ENCODE data around the gene CDS2.
A peak's percentile ranks its signal among the peaks of the same experiment; 100 is the strongest.

The CDS2 gene

DNA sequence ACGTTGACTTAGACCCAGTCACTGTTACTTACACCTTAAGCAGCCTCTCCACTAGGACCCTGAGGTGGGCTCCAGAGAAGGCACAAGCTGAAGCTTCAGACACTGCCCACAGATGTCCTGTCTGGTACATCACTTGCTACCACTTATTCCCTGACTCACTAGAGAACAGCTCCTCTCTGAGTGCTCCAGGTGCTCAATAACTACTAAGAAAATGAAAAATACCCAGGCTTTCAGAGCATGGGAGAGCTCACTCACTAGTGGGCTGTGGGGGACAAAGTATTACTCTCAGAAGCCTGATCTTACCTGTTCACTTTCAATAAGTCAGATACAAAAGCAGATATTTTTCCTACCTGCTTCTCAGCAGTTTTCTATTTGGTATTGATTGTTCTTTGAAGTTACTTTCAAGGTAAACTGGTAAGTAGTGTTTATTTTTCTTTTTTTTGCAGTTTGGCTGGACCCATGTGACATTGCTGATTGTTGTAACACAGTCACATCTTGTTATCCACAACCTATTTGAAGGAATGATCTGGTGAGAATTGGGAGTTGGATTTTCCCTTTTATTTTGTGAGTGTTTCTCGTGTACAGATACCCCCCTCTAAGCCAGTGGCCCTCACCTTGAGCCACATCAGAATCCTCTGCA, 55.9 kb downstream of the CDS2 start:
- no peak for DNase-seq

DNA sequence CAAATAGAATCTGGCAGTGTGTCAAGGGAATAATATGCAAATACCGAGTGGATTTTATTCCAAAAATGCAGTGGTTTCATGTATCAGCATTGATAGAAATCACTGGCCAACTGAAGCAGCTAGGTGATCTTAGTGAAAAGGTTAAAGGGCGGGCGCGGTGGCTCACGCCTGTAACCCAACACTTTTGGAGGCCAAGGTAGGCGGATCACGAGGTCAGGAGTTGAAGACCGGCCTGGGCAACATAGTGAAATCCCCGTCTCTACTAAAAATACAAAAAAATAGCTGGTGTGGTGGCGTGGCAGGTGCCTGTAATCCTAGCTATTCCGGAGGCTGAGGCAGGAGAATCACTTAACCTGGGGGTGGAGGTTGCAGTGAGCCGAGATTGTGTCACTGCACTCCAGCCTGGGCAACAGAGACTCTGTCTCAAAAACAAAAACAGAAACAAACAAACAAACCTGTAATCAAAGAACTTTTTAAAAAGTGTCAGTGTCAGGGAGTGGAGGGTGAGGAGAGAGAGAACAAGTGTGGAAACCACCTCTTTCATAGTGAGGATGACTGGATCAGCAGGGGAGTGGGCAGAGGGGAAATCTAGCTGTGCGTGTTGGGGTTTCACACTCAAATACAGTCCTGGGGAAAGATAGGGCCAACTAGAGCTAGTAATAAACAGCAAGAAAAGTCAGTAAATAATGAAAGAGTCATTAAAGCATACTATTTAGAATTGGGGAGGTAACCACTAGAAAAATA, 57.1 kb downstream of the CDS2 start:
- DNase-seq = no peak

DNA sequence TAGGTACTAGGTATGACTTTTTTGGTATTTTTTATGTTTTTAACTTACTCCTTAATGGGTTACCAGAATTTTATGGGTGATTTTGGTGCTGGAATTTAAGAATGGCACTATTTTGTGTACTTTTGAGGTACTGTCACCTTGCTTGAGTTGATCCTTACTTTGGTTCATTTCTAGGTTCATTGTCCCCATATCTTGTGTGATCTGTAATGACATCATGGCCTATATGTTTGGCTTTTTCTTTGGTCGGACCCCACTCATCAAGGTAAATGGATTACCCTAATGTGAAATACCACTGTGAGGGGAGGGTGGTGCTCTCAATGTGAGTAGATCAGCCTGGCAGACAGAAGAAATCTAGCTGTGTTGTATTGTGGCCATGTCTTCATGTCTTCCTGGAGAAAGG, 57.9 kb downstream of the CDS2 start:
- no peak for DNase-seq

DNA sequence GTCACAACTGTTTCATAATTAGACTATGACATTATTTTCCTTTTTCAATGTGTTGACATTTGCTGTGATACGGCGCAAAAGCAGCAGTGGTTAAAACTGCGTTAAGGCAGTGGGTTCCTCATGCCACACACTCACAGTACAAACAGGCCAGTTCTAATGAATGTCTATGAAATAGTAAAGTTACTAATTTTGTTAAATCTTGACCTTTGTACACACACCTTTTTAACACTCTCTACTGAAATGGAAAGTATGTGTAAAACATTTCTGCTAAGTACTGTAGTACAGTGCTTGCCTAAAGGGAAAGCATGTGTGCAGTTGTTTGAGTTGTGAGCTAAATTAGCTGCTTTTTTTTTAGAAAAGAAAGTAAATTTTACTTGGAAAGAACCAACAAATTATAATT, 60.3 kb downstream of the CDS2 start:
- DNase-seq = no peak

DNA sequence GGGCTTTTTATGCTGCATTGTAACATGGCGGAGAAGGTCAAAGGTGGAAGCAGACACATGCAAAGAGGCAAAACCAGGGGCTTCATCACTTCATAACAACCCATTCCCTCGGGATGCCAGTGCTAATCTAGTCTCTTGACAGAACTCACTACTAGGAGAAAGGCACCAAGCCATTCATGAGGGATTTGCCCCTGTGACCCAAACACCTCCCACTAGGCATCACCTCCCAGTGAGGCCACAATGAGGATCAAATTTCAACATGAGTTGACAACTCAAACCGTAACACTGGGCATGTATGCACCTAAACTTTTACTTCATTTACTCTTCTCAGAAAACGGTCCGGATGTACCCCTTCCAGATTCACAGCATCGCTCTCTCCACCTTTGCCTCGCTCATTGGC, 61.9 kb downstream of the CDS2 start:
- no peak for DNase-seq

DNA sequence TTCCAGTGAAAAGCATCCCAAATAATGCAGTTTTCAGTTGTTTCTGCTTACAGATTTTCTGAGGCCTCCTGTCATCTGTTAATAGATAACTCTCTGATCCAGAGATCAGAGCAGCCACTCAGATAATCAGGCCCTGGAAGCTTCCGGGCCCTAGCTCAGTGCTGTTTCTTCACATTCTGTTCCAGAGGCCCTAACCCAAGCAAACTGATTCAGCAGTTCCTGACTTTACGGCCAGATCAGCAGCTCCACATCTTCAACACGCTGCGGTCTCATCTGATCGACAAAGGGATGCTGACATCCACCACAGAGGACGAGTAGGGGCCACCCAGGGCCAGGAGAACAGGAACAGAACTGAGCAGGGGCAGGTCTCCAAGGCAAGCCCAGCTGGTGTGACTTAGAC, 63.1 kb downstream of the CDS2 start:
- no peak for DNase-seq

DNA sequence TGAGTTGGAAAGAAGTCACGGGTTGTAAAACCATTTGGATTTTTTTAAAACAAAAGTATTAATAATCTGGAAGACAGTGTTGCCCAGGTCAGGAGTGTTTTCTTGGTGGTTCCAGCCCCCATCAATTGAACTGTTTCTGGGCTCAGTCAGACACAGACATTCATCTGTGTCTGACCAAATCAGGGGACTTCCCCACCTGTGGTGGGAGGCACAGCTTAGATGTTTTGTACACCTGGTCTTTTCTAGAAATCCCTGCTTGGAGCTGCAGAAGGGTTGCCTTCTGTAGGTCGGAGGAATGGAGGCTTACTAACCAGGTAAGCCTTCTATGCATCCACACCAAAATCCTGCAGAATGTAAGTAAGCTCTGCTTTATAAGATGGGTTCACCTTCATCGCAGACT, 63.6 kb downstream of the CDS2 start:
- no peak for DNase-seq

DNA sequence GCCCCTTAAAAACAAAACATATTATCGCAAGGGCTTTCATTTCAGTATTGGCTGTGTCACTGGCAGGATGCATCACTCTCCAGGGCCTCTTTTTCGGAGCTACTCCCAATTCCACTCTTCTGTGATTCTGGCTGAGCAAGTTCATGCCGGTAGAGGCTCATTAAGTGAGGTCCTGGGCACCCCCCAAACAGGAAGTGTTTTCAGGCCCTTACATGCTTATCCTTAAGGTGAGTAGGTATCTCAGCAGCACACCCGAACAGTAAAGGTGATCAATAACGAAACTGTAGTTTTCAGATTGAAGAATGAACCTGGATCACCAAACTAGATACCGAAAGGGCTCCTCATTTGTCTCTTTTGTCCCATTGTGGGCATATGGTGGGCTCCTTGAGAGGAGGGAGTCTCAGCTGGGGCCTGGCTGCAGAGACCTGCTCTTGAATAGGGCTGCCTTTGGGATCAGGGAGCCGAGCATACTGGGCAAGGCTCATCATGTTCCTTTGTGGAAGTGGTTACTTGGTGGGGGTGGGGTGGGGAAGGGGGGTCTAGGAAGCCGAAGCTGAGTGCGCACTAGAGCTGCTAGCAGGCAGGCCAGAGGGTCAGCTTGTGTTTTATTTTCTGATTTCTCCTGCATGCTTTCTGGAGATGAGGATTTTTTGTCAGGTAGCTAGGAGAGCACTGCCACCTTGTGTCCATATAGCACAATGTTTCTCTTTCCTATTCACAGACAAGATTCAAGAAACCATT, 65.2 kb downstream of the CDS2 start:
- peak; percentile 14 to 31 for DNase-seq

DNA sequence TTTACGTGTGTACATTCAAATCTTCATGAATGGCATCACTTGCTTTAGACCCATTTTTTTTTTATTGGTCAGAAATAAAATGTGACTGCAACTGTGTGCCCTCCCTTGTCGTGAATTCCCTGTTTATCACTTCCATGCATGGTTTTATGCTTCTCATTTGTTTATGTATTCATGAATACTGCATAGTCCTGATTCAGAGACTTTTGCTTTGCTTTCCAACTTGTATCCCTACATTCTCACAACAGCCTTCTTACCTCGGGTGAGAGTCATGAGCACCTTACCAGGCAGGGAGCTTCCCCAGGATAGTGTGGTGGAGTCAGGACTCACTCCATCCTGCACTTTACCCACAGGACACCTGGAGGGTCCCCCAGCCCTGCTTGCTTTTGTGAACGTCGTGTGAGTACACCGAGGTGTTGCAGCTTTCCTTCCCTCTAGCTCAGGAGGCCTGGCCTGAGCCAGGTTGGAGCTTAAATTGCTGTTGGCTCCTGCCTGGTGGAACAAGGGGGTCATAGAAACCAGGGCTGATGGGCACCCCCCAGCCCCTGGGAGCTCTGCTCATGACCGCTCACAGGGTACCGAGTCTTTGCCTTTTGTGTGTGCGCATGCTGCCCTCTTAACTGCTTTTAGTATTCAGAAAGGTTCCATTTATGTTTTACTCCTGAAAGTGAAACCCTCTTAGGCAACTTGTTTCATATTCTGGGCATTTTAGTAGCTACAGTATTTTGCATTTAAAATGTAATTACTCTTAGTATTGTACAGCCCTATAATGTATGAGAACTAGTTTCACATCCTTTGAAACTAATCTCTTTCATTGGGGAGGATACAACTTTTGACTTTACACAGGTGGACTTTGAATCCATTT, 66.0 kb downstream of the CDS2 start:
- no peak for DNase-seq

DNA sequence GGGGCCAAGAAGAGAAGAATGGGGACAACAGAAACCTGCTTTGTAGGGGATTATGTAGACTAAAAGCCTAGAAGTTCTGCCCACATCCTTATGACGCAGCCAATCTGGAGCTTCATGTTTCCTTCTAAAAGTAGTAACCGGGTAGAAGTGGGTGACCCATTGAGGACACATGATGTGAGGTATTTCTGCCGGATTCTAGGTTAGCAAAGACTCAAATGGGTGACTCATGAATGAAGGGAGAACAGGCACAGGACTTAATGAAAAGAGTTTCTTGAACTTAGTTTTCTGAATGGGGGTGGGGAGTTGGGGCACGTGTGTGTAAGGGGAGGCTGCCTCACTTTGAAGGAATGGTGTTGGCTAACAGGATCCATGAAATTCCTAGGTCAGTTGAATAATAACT, 68.8 kb downstream of the CDS2 start:
- DNase-seq = no peak

DNA sequence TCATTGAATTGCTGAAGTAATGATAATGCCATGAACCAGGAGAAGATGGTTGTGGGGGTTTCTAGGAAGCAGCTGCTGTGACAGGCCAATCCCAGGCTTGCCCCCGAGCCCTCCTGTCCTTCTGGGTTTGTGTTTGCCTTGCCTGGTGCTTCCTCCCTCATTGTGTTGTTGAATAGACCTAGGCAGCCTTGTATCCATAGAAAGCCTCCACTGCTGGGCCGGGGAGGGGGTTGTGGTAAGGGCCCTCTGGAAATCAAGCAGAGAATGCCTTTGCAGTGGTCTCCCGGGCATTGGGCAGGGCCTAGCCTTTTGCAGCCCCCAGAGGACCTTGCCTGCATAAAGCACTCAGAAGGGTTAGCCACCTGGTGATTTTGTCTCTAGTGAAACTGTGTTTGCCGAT, 69.3 kb downstream of the CDS2 start:
- DNase-seq = no peak

DNA sequence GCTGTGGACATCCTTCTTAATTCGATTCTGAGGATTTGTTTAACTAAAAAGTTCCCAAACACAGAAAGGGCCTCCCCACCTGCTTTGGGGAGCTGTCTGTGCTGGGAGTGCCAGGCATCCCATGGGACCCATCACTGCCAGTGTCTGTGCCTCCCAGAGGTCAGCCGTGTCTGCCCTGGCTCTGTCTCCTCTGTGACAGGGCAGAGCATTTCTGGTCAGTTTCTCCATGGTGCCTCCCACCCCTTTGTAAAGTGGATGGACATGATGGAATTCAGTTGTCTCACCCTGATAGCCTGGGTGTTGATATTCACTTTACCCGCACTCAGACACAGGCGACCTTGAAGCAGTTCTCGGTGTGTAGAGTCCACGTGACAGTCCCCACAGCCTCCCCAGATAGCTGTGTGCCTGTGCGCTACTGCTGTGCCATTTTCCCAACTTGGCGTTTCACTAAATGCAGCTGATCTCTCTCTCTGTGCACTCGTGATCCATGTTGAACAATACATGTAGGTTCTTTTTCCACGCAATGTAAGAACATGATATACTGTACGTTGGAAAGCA, 70.5 kb downstream of the CDS2 start:
- no peak for DNase-seq

DNA sequence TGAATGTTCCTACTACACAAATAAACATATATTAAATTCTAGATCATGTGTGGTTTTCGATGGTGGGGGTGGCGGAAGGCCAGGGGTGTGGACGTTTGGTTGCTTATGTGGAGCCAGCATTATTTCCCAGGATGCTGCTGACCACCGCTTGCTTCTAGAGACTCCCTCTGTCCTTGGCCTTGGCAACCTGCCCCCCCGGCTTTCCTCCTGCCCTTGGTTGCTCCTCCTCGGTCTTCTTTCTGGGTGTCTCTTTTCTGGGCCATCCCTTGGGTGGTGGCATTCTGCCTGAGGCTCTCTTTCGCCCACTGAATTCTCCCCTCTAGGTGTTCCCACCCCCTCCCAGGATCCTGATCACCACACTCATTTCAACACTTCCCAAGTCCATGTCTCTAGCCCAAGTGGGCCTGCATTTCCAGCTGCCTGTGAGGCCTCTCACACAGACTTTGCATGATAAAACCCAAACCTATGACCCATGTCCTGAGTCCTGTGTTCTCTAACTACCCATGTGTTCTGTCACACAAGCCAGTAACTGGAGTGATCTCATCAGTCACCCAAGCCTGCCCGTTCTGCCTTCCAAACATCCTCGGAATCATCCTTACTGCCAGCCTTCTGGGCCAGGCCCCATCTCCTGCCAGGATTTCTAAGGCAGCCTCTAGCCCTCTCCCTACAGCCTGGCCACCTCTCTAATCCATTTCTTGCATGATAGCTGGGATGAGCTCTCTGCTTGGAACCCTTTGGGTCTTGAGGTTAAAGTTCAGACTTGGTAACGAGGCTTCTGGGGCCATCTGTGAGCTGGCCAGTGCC, 71.2 kb downstream of the CDS2 start:
- DNase-seq = no peak

DNA sequence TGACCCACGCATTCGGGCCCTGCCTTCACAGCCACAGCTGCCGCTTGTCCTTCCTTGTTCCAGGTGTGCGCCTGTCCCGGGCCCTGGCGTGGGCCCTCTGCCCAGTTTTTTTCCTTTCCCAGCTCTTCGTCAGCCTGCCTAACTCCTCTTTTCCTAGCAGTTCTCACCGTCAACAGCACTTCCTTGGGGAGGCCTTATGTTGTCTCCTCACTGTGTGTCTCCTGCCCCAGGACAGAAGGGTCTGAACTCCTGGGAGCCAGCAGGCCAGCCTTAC, 71.8 kb downstream of the CDS2 start:
- DNase-seq = no peak

DNA sequence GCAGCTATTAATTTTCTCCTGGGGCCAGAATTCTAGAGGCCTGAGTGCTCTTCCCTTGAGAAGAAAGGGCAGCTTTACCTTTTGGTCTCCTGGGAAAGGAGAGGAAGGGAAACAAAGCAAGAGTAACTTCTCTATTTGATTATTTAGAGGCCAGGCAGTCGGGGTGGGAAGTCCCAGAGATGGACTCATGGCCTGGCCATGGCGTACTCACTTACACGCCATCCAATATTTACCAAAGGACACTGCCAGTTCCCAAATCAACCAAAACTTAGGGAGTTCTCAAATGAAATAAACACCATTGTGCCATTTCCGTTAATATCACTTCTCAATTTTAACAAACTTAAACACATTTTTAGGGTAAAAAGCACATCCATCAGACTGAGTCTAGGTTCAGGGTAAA, 76.6 kb downstream of the CDS2 start:
- DNase-seq = no peak

DNA sequence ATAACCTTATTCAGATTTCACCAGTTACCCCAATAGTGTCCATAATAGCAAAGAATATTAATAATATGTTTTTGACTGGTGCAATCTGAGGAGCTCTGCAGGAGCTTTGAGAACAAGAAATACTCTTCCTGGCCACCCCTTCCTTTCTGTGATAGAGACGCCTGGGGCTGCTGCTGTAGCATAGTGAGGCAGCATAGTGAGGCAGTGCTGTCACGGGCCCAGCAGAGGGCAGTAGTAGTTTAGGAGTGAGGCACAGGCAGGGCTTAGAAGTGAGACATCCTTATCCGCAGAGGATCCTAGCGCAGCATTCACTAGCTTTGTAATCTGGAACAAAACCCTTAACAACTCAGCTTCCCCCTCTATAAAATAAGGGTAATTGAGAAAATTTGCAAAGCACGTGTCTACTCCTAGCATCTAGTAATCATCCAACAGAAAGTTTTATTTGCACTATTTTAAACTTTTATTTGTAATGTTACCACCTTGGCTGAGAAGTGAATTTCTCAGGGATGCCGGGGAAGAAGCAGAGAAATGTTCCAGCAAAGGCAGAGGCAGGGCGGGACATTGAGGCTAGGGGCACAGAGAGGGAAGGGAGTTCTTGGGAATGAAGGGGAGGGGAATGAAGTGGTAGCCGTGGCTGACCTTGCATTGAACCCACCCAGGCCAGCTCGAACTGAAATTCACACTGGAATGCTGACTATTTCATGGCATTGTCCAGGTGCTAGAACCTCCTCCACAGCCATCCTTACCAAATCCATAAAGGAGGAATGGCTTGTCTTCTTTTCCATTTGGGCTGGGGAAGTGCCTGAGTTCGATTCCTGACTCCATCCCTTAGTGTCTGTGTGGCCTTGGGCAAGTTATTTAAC, 78.8 kb downstream of the CDS2 start:
- DNase-seq = peak; percentile 46 to 65

DNA sequence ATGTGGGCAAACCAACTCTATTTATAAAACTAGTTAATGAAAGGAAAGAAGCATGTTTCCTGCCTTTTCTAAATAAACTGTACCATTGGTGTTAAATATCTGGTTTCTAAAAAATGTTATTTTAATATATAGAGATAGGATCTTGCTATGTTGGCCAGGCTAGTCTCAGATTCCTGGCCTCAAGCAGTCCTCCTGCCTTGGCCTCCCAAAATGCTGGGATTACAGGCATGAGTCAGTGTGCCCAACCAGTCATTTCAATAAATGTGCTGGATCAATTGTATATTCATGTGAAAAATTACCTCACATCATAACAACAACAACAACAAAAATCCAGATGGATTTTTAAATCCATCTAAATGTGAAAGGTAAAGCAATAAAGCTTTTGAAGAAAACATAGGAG, 80.3 kb downstream of the CDS2 start:
- no peak for DNase-seq

DNA sequence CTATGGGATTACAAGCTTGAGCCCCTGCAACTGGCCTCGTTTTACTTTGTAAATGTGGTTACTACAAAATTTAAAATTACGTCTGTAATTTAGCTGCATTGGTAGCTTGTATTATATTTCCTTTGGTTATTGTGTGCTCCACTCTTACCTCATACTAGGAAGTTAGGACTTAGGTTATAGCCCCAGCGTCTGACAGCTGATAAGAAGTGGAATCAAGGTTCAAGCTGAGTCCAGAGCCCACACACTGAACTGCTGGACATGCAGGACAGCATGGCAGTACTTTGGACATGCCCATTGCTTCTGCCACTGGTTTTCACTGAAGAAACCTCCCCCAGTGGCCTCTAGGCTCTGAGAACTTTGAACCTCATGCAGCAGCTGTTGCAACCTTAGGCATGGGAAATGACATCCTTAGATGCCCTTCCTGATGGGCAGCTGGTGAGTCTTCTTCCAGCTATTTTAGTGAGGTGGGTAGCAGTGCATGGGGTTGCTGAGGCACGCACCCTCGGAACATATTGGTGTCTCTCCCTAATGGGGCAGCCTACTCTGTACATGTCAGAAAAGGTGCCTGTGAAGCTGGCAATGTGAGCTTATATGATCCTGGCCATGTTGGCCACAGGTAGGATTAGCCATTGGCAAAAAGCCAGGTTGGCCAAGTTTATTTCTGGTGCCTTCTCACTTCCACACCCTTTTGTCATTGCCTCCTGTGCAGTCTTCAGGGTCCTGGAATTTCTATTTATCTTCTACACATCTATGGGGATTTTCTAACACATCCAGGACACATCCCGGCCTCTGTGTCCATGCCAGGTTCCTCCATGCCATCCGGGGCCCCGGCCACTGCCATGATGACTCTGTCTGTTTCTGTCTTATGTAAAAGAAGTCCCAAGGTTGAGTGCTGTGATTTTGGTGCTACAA, 85.3 kb downstream of the CDS2 start:
- DNase-seq = no peak

DNA sequence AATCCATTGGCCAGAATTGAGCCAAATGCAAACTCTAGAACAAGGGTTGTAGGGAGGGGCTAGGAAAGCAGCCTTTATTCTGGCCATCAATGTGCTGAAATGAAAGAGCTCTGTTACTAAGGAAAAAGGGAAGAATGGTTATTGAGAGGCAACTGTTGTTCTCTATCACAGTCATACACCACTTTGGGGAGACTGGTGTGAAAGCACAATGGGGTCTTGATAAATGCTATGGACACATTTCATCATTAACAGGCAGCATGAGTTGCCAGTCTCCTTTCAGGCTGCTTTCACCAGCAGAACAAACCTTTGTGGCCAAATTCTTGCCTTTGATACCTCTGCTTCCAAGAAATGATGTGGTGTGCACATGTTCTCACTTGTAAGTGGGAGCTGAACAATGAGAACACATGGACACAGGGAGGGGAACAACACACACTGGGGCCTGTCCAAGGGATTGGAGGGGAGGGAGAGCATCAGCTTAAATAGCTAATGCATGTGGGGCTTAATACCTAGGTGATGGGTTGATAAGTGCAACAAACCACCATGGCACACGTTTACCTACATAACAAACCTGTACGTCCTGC, 86.2 kb downstream of the CDS2 start:
- DNase-seq = no peak

DNA sequence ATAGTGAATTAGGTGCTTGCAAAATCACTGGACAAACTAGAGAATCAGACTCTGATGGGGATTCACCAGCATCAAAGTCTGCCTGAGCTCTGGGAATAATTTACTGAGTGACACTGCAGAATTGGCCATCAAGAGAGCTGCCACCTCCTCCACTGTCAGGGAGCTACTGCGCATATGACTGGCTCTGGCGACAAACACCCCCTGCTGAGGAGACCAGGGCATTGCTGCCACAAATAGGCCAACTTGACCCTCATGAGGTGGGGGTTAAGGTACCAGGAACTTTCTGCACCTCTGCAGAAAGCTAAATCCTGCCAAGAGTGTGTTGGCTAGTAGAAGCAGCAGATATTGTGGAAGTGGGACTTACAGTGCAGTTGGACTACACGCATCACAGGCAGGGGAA, 88.0 kb downstream of the CDS2 start:
- DNase-seq = no peak
